ENCODE results near the gene OR8A1.

Gene OR8A1

DNA sequence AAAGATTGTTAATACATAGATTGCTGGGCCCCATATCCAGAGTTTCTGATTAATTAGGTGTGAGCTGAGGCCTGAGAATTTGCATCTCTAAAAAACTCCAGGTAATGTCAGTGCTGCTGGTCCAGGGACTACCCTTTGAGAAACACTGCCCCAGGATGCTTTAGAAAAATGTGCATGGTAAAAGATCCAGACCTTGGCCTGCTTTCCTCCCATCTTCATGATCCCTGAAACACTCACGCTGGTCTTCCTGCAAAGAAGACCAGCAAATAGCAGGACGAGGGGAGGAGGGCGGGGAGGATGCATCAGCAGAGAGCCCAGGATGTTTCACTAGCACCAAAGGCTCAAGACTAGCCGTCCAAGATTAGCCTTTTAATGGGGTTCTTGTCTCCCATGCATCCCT is at the start of gene OR8A1:
Gene OR8A1, plus strand, starts transcription at position 301 of the 400 bp plus-strand sequence. CDS start 123 bp downstream, outside the sequence.
- H3K9me3 ChIP-seq (ENCODE audit: control insufficient read depth, low read length): peaks cover 9% of the 10 kb centered on the region

DNA sequence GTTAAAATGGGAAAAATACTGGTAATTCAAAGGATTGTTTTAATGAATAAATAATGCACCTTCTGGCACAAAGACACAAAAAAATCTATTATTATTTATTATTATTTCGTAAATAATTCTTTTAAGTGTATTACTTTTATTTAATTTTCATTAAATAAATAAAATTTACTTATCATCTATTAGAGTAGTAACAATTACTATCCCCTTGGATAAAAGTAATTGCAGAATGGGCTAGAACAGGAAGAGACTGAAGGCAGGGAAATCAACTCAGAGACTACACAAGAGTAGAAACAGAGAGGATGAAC is 49.3 kb upstream of the OR8A1 start:
- H3K27me3 ChIP-seq (replicated peaks; ENCODE audit: control insufficient read depth, insufficient read depth, low read length): peaks cover 29% of the 10 kb centered on the region
- H3K4me1 ChIP-seq (ENCODE audit: control insufficient read depth, insufficient read depth, low read length): no peaks in the 10 kb centered on the region
- no peaks in the 10 kb centered on the region for H3K9me3 ChIP-seq (ENCODE audit: control insufficient read depth, low read length)
- no peaks in the 10 kb centered on the region for H3K36me3 ChIP-seq (ENCODE audit: control insufficient read depth, insufficient read depth, low read length, severe bottlenecking)
- no peak overlapping the region for H3K9ac ChIP-seq (ENCODE audit: low read length)
- H3K4me3 ChIP-seq (ENCODE audit: low read length): no peak overlapping the region
- no peak for DNase-seq (ENCODE audit: low read depth)

More for the DNA sequence above, at the start of gene OR8A1:
- H3K9ac ChIP-seq (ENCODE audit: low read length): no peak within 1 kb of the TSS
- DNase-seq (ENCODE audit: low read depth): no peak
- H3K4me3 ChIP-seq (ENCODE audit: low read length): no peak within 1 kb of the TSS
- no peaks in the 10 kb centered on the region for H3K27me3 ChIP-seq (replicated peaks; ENCODE audit: control insufficient read depth, insufficient read depth, low read length)
- H3K4me1 ChIP-seq (ENCODE audit: control insufficient read depth, insufficient read depth, low read length): no peaks in the 10 kb centered on the region
- no peaks in the 10 kb centered on the region for H3K36me3 ChIP-seq (ENCODE audit: control insufficient read depth, insufficient read depth, low read length, severe bottlenecking)

DNA sequence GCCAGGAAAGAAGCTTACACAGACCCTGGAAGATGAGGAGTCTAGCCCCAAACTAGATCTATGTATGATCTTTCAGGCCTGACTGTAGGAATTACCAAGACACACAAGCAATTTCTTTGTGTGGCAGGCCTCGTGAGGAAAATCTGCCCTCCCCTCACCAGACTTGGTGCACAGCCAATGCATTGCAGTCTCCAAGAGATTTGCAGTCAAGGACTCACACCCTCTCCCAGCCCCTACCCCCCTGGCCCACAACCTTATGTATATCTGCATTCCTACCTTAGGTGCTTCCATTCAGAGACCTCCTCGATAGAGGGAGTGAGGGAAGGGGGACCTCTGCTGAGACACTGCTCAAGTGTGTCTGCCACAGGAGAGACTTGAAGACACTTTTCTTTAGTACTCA is 36.2 kb upstream of the OR8A1 start:
- Histone ChIP-seq H3K27me3 (replicated peaks; ENCODE audit: control insufficient read depth, insufficient read depth, low read length) (no peaks in the 10 kb centered on the region), H3K9ac (ENCODE audit: low read length) (no peak overlapping the region), H3K36me3 (ENCODE audit: control insufficient read depth, insufficient read depth, low read length, severe bottlenecking) (no peaks in the 10 kb centered on the region), H3K4me3 (ENCODE audit: low read length) (no peak overlapping the region), H3K9me3 (ENCODE audit: control insufficient read depth, low read length) (peaks cover 6% of the 10 kb centered on the region), H3K4me1 (ENCODE audit: control insufficient read depth, insufficient read depth, low read length) (peaks cover 20% of the 10 kb centered on the region)
- DNase-seq (ENCODE audit: low read depth): no peak

DNA sequence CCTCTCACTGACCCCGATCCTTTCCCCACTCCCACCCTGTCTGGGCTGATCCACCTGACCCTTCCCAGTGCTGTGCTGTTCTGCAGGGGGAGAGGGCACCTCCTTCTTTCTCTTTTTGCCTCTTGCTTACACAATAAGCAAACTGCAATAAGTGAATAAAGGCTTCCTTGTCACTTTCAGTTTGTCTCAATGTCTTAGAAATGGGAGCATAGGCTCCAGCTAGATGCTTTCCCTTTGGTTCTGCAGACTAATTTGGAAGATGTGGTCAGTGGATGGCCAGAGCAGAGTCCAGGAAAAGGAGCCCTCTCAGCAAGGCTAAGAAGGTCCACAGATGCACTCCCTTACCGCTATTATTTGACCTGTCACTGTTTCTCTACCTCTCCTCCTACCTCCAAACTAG is 35.7 kb upstream of the OR8A1 start:
- Histone ChIP-seq H3K36me3 (ENCODE audit: control insufficient read depth, insufficient read depth, low read length, severe bottlenecking) (no peaks in the 10 kb centered on the region), H3K27me3 (replicated peaks; ENCODE audit: control insufficient read depth, insufficient read depth, low read length) (no peaks in the 10 kb centered on the region)
- DNase-seq (ENCODE audit: low read depth): no peak

DNA sequence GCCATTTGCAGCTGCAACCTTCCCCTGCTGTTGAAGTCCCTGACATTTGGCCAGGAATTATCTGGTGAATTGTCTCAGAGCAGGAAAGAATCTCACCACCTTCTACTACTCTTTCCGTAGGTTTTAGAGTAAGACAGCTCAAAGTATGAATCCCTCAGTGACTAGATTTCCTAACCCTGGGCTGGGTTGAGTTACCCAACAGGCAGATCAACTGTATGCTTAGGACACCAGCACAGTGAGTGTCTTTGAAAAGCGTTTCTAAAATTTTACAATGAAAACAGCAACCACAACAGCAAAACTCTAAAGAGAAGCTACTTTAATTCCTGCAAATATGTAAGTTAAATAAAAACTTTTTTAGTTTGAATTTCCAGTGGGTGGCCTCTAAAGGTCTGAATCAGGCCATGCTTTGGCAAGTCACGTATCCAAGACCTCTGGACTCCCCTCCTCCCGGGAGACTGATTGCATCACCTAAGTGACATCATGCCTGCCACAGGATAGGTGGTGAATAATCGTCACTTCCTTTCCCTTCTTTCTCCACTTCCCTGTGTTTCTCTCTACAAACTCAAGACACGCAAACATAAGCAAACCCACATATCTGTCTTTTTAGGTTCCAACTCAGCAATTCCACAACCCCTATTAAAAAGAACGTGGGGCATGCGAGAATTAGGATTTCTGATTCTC is 34.1 kb upstream of the OR8A1 start:
- DNase-seq (ENCODE audit: low read depth): no peak
- peaks cover 20% of the 10 kb centered on the region for H3K4me1 ChIP-seq (ENCODE audit: control insufficient read depth, insufficient read depth, low read length)

More for the DNA sequence above, 35.7 kb upstream of the OR8A1 start:
- Histone ChIP-seq H3K4me1 (ENCODE audit: control insufficient read depth, insufficient read depth, low read length) (peaks cover 20% of the 10 kb centered on the region), H3K4me3 (ENCODE audit: low read length) (no peak overlapping the region), H3K9me3 (ENCODE audit: control insufficient read depth, low read length) (peaks cover 2% of the 10 kb centered on the region), H3K9ac (ENCODE audit: low read length) (no peak overlapping the region)

DNA sequence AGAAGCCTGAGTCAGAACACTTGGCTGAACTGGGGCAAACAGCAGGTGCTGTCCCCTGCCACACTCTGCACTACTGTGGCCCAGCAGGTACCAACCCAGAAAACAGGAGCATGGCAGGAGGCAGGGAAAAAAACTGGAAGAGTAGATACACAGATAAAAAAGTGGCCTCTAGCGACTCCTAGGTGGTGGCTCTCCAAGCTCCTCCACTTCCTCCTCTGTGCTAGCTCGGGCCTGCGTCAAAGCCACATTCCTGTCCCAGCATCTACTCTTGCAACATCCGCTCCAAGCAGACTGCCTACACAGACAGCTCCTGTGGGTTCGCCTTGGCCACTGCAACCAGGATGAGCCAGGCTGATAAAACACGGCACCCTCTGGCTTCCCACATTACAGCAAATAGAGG is 33.3 kb upstream of the OR8A1 start:
- no peaks in the 10 kb centered on the region for H3K36me3 ChIP-seq (ENCODE audit: control insufficient read depth, insufficient read depth, low read length, severe bottlenecking)
- no peak overlapping the region for H3K9ac ChIP-seq (ENCODE audit: low read length)
- no peaks in the 10 kb centered on the region for H3K9me3 ChIP-seq (ENCODE audit: control insufficient read depth, low read length)
- H3K27me3 ChIP-seq (replicated peaks; ENCODE audit: control insufficient read depth, insufficient read depth, low read length): no peaks in the 10 kb centered on the region
- peak; percentile 9 for DNase-seq (ENCODE audit: low read depth)
- no peak overlapping the region for H3K4me3 ChIP-seq (ENCODE audit: low read length)
- peaks cover 20% of the 10 kb centered on the region for H3K4me1 ChIP-seq (ENCODE audit: control insufficient read depth, insufficient read depth, low read length)

More for the DNA sequence above, 34.1 kb upstream of the OR8A1 start:
- Histone ChIP-seq H3K9ac (ENCODE audit: low read length) (no peak overlapping the region), H3K36me3 (ENCODE audit: control insufficient read depth, insufficient read depth, low read length, severe bottlenecking) (no peaks in the 10 kb centered on the region), H3K4me3 (ENCODE audit: low read length) (no peak overlapping the region), H3K27me3 (replicated peaks; ENCODE audit: control insufficient read depth, insufficient read depth, low read length) (no peaks in the 10 kb centered on the region), H3K9me3 (ENCODE audit: control insufficient read depth, low read length) (no peaks in the 10 kb centered on the region)

DNA sequence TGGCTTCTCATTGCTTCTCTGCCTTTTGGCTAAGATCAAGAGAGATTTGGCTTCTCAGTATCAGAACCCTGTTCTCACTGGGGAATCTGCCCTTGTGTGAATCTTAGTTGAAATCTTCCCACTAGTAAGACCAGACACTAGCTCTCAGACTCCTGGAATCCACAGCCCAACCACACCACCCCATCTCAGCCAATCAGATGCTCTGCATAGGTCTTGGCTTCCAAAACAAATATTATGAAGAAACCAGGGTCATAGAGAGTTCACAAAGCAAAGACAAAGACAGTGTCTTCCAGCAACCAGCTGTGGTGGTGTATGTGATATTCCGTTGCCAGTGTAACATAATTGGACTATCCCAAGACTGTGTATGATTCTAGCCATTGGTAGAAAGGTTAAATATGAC is 31.8 kb upstream of the OR8A1 start:
- H3K9ac ChIP-seq (ENCODE audit: low read length): no peak overlapping the region
- no peaks in the 10 kb centered on the region for H3K36me3 ChIP-seq (ENCODE audit: control insufficient read depth, insufficient read depth, low read length, severe bottlenecking)
- peak; percentile 10 for DNase-seq (ENCODE audit: low read depth)
- peaks cover 20% of the 10 kb centered on the region for H3K4me1 ChIP-seq (ENCODE audit: control insufficient read depth, insufficient read depth, low read length)
- no peak overlapping the region for H3K4me3 ChIP-seq (ENCODE audit: low read length)
- no peaks in the 10 kb centered on the region for H3K27me3 ChIP-seq (replicated peaks; ENCODE audit: control insufficient read depth, insufficient read depth, low read length)
- H3K9me3 ChIP-seq (ENCODE audit: control insufficient read depth, low read length): no peaks in the 10 kb centered on the region

DNA sequence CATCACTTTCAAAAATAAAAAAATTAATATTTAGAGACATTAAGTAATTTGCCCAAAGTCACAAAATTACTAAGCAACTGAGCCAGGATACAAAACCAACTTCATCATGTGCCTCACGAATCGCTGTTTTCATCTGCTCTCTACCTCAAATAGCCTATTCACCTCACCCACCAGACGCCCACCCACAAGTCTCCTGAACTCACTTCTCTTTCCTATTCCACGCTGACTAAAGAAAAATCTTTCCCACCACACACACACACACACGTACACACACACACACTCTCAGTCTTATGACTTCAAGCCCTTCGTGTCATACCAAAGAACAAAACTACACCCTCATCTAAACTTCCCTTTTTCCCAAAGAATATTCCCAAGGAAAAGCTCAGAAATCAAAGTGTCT is 28.6 kb upstream of the OR8A1 start:
- no peaks in the 10 kb centered on the region for H3K36me3 ChIP-seq (ENCODE audit: control insufficient read depth, insufficient read depth, low read length, severe bottlenecking)

DNA sequence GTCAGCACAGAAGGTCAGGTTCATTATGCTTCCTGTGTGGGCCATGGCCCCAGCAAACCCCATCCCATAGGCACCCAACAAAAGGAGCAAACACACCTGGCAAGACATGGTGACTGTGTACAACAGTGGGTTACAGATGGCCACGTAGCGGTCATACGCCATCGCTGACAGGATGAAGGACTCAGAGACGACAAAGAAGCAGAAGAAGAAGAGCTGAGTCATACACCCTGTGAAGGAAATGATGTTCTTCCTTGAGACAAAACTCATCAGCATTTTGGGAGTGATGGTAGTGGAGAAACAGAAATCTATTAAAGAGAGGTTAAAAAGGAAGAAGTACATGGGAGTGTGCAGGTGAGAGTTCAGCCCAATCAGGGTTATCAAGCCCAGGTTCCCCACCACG is 26.7 kb upstream of the OR8A1 start:
- H3K9ac ChIP-seq (ENCODE audit: low read length): no peak overlapping the region

More for the DNA sequence above, 28.6 kb upstream of the OR8A1 start:
- H3K27me3 ChIP-seq (replicated peaks; ENCODE audit: control insufficient read depth, insufficient read depth, low read length): no peaks in the 10 kb centered on the region
- peaks cover 14% of the 10 kb centered on the region for H3K4me1 ChIP-seq (ENCODE audit: control insufficient read depth, insufficient read depth, low read length)
- no peak overlapping the region for H3K4me3 ChIP-seq (ENCODE audit: low read length)
- DNase-seq (ENCODE audit: low read depth): no peak
- no peaks in the 10 kb centered on the region for H3K9me3 ChIP-seq (ENCODE audit: control insufficient read depth, low read length)
- no peak overlapping the region for H3K9ac ChIP-seq (ENCODE audit: low read length)

DNA sequence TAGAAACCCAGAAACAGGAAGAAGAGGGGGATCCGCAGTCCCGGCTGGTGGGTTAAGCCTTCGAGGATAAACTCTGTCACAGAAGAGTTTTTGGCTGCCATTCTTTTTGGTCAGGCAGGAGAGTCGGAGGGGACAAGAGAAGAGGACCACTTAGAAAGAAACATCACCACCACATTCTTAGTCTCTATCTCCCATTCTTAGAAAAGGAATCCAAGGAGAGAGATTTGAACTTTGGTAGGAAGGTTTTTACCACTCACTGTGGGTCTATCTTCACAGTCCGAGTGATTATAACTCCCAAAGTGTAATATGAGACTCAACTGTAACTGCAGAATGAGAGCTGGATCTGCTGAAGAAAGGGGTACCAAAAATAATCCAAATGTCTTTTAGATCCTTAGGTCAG is 26.2 kb upstream of the OR8A1 start, which contains the start of gene OR8B12:
Gene OR8B12, minus strand, starts transcription at position 101 of the 400 bp plus-strand sequence. Its CDS starts 0 bp downstream, at position 101.
- Histone ChIP-seq H3K27me3 (replicated peaks; ENCODE audit: control insufficient read depth, insufficient read depth, low read length) (no peaks in the 10 kb centered on the region), H3K9ac (ENCODE audit: low read length) (no peak within 1 kb of the TSS), H3K36me3 (ENCODE audit: control insufficient read depth, insufficient read depth, low read length, severe bottlenecking) (no peaks in the 10 kb centered on the region), H3K4me3 (ENCODE audit: low read length) (no peak within 1 kb of the TSS), H3K4me1 (ENCODE audit: control insufficient read depth, insufficient read depth, low read length) (no peaks in the 10 kb centered on the region), H3K9me3 (ENCODE audit: control insufficient read depth, low read length) (no peaks in the 10 kb centered on the region)
- no peak for DNase-seq (ENCODE audit: low read depth)

More for the DNA sequence above, 26.7 kb upstream of the OR8A1 start:
- H3K9me3 ChIP-seq (ENCODE audit: control insufficient read depth, low read length): no peaks in the 10 kb centered on the region
- peaks cover 3% of the 10 kb centered on the region for H3K4me1 ChIP-seq (ENCODE audit: control insufficient read depth, insufficient read depth, low read length)
- H3K4me3 ChIP-seq (ENCODE audit: low read length): no peak overlapping the region
- DNase-seq (ENCODE audit: low read depth): no peak
- H3K36me3 ChIP-seq (ENCODE audit: control insufficient read depth, insufficient read depth, low read length, severe bottlenecking): no peaks in the 10 kb centered on the region
- H3K27me3 ChIP-seq (replicated peaks; ENCODE audit: control insufficient read depth, insufficient read depth, low read length): no peaks in the 10 kb centered on the region

DNA sequence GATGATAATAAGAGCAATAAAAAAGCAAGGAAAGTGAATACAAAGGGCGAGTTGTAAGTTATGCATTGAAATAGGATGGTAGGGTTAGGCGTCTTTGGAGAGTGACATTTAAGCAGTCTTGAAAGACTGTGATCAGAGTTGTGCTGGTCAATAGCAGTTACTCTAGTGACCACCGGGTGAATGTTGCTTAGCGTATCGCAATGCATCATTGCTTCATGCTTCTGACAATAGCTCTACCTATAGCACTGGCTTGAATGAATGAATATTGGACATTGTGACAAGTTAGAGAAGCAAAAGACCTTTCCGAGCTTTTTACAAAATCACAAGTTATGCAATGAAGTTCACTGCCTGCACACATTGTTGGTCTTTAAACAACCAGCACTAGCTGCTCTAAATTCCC is 18.6 kb upstream of the OR8A1 start:
- Histone ChIP-seq H3K4me3 (ENCODE audit: low read length) (no peak overlapping the region), H3K36me3 (ENCODE audit: control insufficient read depth, insufficient read depth, low read length, severe bottlenecking) (no peaks in the 10 kb centered on the region), H3K9ac (ENCODE audit: low read length) (no peak overlapping the region), H3K4me1 (ENCODE audit: control insufficient read depth, insufficient read depth, low read length) (no peaks in the 10 kb centered on the region), H3K9me3 (ENCODE audit: control insufficient read depth, low read length) (no peaks in the 10 kb centered on the region), H3K27me3 (replicated peaks; ENCODE audit: control insufficient read depth, insufficient read depth, low read length) (no peaks in the 10 kb centered on the region)
- DNase-seq (ENCODE audit: low read depth): no peak

DNA sequence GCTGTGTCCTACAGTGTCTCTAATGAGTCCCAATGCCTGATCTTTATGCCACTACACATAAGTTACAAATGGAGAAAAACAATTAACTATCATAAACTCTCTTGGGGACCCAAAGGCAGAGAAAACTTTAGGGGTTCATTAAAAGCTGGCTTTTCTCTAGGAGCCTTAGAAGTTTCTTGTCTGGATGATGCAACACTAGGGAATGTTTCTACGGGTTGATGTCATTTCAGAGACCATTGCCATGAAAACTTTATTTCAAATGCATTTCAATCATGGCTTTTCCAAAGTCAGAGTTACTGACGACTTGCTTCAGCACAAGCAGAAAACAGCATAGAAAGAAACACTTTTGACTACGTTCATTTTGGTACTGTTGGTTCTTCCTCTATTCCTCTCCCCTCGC is 17.8 kb upstream of the OR8A1 start:
- Histone ChIP-seq H3K4me1 (ENCODE audit: control insufficient read depth, insufficient read depth, low read length) (no peaks in the 10 kb centered on the region), H3K9ac (ENCODE audit: low read length) (no peak overlapping the region), H3K27me3 (replicated peaks; ENCODE audit: control insufficient read depth, insufficient read depth, low read length) (no peaks in the 10 kb centered on the region), H3K4me3 (ENCODE audit: low read length) (no peak overlapping the region), H3K36me3 (ENCODE audit: control insufficient read depth, insufficient read depth, low read length, severe bottlenecking) (no peaks in the 10 kb centered on the region), H3K9me3 (ENCODE audit: control insufficient read depth, low read length) (no peaks in the 10 kb centered on the region)
- DNase-seq (ENCODE audit: low read depth): no peak
